ENCODE data around the gene PRAMEF20.
"Not testable (repeated sequence)": the region's sequence is repeated elsewhere in the genome, so short reads cannot be mapped to it uniquely, and the experiment has no call there.

Gene PRAMEF20

DNA sequence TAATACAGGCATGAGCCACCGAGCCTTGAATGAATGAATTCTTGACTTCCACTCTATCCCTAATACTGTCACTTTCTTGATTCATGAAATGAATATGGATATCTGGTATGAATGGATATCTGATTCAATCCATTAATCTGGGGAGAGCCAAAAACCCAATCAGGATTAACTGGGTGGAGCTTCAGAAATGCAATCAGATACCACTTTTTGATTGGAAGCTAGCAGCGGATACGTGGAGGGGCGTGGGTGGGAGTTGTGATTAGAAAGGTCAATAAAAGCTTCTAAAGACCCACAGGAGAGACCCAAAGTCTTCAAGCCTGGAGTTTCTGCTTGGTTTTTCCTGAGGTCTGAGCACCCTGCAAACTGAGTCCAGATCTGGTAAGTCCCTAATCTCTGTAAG, at the start of gene PRAMEF20:
TSS of gene PRAMEF20 (plus strand) at position 301 of the 400 bp plus-strand sequence. CDS start 5,905 bp downstream, outside the sequence.
- not testable (repeated sequence) for ATAC-seq

DNA sequence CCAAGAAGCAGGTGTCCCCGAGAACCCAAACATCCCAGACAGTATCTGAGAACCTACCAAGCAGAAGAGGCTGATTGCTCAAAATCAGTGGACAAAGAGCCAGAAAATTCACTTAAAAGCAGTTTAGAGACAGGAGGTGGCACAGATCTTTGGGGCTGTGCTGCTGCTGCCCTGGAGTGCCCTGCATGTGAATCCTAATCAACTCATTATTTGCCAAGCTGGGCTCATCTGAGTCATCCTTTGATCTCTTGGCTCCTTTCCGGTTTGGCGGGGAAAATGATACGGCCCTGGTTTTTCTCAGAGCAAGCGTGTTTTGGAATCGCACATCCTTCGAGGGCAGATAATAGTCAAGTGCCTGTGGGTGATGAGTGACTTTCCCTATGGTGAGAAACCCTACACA, 47.9 kb upstream of the PRAMEF20 start:
- not testable (repeated sequence) for ATAC-seq

DNA sequence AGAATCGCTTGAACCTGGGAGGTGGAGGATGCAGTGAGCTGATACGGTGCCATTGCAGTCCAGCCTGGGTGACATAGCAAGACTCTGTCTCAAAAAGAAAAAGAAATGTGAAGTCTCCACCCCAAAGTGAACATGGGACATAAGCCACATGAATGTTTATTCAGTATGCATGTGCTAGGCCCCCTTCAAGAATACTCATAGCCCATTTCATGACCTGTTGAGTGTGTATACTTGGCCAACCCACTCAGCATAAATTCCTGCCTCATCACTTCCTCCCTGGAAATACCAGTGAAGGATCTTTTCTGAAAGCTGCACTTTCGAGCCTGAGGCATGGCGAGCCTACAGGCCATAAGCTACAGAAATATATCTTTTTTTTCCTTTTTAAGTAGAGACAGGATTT, 45.3 kb upstream of the PRAMEF20 start:
- ATAC-seq, result not testable (repeated sequence)

DNA sequence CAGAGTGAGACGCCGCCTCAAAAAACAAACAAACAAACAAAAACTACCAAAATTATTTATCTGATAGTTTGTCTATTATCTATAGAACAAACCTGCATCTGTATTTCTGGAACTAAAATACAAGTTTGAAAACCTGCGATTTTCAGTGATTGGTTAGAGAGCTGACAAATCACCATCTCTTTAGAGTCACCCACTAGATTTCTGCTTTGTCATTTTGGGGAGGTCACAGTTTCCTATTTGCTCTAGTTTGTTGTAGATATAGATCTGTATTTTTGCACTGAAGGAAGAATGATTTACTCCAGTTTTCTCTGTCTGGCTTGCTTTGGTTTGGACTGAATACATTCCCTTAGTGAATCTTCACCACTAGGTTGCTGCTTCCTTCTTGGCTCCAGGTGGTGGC, 43.7 kb upstream of the PRAMEF20 start:
- ATAC-seq, result not testable (repeated sequence)

DNA sequence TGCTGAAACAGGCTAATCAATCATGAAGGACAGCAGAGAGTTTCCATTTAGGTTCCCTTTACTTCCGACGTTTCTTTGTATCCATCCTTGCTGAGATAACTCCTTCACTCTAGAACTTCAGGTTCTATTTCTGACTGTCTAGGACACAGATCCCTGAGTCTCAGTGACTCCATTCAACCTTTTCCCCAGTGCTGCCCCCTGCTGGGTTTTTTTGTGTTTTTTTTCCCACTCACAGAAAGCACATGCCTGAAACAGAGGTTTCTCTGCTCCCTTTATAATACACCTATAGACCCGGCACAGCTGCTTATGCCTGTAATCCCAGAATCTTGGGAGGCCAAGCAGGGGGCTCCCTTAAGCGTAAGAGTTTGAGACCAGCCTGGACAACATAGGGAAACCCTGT, 41.7 kb upstream of the PRAMEF20 start:
- not testable (repeated sequence) for ATAC-seq

DNA sequence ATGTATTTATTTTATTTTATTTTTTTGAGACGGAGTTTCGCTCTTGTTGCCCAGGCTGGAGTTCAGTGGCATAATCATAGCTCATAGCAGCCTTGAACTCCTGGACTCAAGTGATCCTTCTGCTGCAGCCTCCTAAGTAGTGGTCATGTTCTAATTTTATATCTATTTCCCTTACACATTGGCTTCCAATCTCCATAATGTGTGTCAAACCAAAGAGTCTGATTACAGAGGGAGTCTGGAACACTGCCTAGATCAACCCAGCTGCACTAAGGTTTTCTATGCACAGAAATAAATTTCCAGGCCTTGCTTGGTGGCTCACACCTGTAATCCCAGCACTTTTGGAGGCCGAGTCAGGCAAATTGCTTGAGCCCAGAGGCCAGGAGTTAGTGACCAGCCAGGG, 31.3 kb upstream of the PRAMEF20 start:
- ATAC-seq, result not testable (repeated sequence)

DNA sequence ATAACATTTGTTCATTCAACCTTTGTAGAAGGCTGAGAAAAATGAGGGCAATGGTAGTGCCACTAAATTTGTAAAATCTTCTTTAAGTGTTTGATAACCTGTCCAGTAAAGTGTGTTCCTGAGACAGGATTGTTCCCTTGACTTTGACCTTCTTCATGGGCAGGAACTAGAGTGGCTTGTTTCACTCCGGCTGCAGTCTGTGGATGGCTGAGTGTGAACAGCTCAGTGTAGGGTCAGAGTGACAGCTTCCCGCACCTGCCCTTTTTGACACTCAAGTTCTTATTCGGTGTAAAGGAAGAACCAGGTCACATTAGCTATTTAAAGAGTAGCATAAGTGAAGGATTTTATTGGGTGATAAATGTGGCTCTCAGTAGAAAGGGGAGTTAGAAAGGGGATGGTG, 29.9 kb upstream of the PRAMEF20 start:
- ATAC-seq, result not testable (repeated sequence)

DNA sequence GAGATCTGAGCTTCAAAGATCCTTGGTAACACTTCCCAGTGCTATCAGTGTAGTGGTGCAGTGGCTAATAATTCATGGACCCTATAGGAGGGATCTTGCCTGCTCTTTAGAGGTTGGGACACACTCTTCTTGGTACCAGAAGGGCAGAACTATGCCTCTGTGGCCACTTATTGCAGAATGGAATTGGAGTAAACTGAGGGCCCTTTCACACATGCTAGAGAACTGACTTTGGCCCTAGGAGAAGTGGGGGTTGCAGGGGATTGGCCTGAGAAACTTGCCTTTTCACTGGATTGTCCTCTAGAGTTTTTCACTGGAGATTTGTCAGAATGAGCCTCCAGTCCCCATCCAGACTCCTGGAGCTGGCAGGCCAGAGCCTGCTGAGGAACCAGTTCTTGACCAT, 20.9 kb upstream of the PRAMEF20 start, which contains the start of gene PRAMEF17:
TSS of gene PRAMEF17 (plus strand) at position 301 of the 400 bp plus-strand sequence. CDS start at position 327, 26 bp downstream.
- ATAC-seq, result not testable (repeated sequence)

DNA sequence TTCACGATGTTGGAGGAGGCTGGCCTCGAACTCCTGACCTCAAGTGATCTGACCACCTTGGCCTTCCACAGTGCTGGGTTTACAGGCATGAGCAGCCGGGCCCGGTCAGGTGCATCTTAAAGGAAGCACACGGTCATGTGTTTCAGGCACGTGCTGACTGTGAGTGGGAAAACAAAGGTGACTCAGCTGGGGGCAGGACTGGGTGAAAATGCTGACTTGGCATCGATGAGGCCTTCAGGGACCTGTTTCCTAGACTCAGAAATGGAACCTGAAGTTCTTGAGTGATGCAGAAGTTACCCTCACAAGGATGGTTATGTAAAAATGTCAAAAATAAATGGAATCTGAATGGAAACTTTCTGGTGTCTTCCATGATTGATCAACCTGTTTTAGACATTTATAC, 17.2 kb upstream of the PRAMEF20 start:
- not testable (repeated sequence) for ATAC-seq

DNA sequence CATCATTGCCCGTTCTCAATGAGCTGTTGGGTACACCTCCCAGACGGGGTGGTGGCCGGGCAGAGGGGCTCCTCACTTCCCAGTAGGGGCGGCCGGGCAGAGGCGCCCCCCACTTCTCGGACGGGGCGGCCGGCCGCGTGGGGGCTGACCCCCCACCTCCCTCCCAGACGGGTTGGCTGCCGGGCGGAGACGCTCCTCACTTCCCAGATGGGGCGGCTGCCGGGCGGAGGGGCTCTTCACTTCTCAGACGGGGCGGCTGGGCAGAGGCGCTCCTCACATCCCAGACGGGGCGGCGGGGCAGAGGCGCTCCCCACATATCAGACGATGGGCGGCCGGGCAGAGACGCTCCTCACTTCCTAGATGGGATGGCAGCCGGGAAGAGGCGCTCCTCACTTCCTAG, 15.5 kb upstream of the PRAMEF20 start:
- ATAC-seq, result not testable (repeated sequence)

DNA sequence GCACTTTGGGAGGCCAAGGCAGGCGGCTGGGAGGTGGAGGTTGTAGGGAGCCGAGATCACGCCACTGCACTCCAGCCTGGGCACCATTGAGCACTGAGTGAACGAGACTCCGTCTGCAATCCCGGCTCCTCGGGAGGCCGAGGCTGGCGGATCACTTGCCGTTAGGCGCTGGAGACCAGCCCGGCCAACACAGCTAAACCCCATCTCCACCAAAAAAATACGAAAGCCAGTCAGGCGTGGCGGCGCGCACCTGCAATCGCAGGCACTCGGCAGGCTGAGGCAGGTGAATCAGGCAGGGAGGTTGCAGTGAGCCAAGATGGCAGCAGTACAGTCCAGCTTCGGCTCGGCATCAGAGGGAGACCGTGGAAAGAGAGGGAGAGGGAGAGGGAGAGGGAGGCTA, 14.9 kb upstream of the PRAMEF20 start:
- not testable (repeated sequence) for ATAC-seq

DNA sequence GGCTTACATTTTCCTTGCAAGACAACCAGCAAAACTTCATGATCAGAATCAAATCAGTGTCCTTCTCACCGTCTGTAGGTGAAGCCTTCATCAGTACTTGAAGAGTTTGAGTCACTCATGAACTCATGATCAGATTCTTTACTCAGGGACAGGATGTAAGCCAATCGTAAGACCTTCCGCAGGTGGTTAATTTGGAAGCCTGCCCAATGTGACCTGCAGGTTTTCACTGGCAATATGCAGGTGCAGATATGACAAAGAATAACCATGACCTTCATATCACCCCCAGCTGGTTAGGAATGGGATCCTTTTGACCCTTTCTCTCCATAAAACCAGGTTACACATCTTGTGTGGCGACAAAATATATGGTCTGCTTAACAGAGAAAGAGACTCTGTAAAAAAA, 2.4 kb upstream of the PRAMEF20 start:
- TF ChIP-seq GLIS3 (CRISPR knock-in tag; IDR thresholded peaks at IDR 0.05) (no peak), ESRRG (CRISPR knock-in tag; IDR thresholded peaks at IDR 0.05) (no peak), PPARA (CRISPR knock-in tag; IDR thresholded peaks at IDR 0.05; ENCODE audit: borderline replicate concordance) (no peak), ZC3H10 (CRISPR knock-in tag; IDR thresholded peaks at IDR 0.05) (no peak)
- TF ChIP-seq, protein P1, sequence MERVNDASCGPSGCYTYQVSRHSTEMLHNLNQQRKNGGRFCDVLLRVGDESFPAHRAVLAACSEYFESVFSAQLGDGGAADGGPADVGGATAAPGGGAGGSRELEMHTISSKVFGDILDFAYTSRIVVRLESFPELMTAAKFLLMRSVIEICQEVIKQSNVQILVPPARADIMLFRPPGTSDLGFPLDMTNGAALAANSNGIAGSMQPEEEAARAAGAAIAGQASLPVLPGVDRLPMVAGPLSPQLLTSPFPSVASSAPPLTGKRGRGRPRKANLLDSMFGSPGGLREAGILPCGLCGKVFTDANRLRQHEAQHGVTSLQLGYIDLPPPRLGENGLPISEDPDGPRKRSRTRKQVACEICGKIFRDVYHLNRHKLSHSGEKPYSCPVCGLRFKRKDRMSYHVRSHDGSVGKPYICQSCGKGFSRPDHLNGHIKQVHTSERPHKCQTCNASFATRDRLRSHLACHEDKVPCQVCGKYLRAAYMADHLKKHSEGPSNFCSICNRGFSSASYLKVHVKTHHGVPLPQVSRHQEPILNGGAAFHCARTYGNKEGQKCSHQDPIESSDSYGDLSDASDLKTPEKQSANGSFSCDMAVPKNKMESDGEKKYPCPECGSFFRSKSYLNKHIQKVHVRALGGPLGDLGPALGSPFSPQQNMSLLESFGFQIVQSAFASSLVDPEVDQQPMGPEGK (CRISPR knock-in tag; IDR thresholded peaks at IDR 0.05; ENCODE audit: borderline replicate concordance), result no peak

DNA sequence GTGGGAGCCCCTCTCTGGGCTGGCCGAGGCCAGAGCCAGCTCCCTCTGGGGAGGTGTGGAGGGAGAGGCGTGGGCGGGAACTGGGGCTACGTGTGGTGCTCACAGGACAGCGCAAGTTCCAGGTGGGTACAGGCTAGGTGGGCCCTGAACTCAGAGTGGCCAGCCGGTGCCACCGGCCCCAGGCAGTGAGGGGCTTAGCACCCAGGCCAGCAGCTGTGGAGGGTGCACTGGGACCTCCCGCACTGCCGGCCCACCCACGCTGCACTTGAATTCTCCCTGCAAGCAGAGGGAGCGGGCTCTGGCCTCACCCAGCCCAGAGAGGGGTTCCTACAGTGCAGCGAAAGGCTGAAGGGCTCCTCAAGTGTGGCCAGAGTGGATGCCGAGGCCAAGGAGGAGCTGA, 20.2 kb downstream of the PRAMEF20 start:
- ATAC-seq, result no peak
- TF ChIP-seq PPARA (CRISPR knock-in tag; IDR thresholded peaks at IDR 0.05; ENCODE audit: borderline replicate concordance) (no peak), SNAI2 (CRISPR knock-in tag; IDR thresholded peaks at IDR 0.05) (no peak), ZC3H10 (CRISPR knock-in tag; IDR thresholded peaks at IDR 0.05) (no peak), GLIS3 (CRISPR knock-in tag; IDR thresholded peaks at IDR 0.05) (no peak), BACH2 (CRISPR knock-in tag; IDR thresholded peaks at IDR 0.05; ENCODE audit: borderline replicate concordance) (no peak), ZFP30 (CRISPR knock-in tag; IDR thresholded peaks at IDR 0.05) (no peak), RARB (CRISPR knock-in tag; IDR thresholded peaks at IDR 0.05) (no peak)
- TF ChIP-seq, protein P2, sequence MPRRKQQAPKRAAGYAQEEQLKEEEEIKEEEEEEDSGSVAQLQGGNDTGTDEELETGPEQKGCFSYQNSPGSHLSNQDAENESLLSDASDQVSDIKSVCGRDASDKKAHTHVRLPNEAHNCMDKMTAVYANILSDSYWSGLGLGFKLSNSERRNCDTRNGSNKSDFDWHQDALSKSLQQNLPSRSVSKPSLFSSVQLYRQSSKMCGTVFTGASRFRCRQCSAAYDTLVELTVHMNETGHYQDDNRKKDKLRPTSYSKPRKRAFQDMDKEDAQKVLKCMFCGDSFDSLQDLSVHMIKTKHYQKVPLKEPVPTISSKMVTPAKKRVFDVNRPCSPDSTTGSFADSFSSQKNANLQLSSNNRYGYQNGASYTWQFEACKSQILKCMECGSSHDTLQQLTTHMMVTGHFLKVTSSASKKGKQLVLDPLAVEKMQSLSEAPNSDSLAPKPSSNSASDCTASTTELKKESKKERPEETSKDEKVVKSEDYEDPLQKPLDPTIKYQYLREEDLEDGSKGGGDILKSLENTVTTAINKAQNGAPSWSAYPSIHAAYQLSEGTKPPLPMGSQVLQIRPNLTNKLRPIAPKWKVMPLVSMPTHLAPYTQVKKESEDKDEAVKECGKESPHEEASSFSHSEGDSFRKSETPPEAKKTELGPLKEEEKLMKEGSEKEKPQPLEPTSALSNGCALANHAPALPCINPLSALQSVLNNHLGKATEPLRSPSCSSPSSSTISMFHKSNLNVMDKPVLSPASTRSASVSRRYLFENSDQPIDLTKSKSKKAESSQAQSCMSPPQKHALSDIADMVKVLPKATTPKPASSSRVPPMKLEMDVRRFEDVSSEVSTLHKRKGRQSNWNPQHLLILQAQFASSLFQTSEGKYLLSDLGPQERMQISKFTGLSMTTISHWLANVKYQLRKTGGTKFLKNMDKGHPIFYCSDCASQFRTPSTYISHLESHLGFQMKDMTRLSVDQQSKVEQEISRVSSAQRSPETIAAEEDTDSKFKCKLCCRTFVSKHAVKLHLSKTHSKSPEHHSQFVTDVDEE (CRISPR knock-in tag; IDR thresholded peaks at IDR 0.05), result no peak
- TF ChIP-seq, protein P3, sequence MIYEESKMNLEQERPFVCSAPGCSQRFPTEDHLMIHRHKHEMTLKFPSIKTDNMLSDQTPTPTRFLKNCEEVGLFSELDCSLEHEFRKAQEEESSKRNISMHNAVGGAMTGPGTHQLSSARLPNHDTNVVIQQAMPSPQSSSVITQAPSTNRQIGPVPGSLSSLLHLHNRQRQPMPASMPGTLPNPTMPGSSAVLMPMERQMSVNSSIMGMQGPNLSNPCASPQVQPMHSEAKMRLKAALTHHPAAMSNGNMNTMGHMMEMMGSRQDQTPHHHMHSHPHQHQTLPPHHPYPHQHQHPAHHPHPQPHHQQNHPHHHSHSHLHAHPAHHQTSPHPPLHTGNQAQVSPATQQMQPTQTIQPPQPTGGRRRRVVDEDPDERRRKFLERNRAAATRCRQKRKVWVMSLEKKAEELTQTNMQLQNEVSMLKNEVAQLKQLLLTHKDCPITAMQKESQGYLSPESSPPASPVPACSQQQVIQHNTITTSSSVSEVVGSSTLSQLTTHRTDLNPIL (CRISPR knock-in tag; IDR thresholded peaks at IDR 0.05; ENCODE audit: low read depth), result no peak
- TF ChIP-seq, protein P1 (CRISPR knock-in tag; IDR thresholded peaks at IDR 0.05; ENCODE audit: borderline replicate concordance), result no peak

More for the DNA sequence above, 2.4 kb upstream of the PRAMEF20 start:
- no peak for ATAC-seq
